AG09319 (cell line): ENCODE measurements around the gene DERL3.

Experiments used
- DNase-seq: peaks from one replicate; pipeline ENCODE4 v3.0.0-alpha.2; 2010; ENCODE audit warnings: low read depth; ENCODE audit errors: extremely low read depth
- CTCF ChIP-seq: IDR thresholded peaks from 2 replicates; pipeline ENCODE4 v1.5.1; 2011; ENCODE audit warnings: low read depth, mild to moderate bottlenecking, inconsistent platforms, low read length, moderate library complexity

DERL3 gene

DNA sequence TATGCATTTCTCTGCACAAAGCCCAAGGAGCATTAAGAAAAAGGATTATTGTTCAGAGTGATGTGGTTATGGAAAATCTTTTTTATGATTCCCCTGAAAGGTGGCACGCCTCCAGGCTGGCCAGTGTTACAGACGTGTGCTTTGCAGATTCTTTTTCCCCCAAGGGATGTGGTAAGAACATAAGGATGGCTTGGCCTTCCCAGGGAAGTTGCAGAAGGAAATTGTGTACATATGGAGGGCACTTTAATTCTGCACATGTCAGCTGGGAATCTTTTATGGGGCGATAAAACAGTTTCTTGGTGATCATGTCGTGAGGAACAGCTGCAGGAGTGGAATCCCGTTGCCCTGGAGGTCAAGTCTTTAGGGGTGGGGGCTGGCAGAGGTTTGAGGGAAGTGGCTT is 42.3 kb downstream of the DERL3 start:
- no peak for DNase-seq
- TF ChIP-seq CTCF = no peak

DNA sequence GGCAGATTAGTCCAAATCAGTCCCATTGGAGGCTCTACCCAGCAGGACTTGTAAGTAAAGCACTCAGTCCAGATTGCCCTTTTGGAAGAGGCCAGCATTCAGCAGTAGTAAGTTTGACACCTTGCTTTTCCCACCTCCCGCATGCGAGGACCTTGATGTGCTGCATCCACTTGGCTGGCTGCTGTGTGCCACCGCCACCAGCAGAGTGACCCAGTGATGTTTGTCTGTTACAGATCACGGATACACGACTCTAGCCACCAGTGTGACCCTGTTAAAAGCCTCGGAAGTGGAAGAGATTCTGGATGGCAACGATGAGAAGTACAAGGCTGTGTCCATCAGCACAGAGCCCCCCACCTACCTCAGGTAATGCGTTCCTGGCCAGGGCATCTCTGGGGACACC is 45.5 kb downstream of the DERL3 start:
- no peak for DNase-seq
- TF ChIP-seq CTCF = no peak

- DNase-seq = no peak
- TF ChIP-seq CTCF = no peak
These were observed 46.8 kb downstream of the DERL3 start for GRCh38 chr22:23791738-23792645.

- TF ChIP-seq CTCF = no peak
- peak; percentile 89 for DNase-seq
These were observed 47.7 kb downstream of the DERL3 start for GRCh38 chr22:23790819-23791737.

- DNase-seq = no peak
These were observed 49.2 kb downstream of the DERL3 start for GRCh38 chr22:23789638-23790037.

GRCh38 chr22:23789121-23789520 is 49.7 kb downstream of the DERL3 start:
- no peak for DNase-seq
- no peak for TF ChIP-seq CTCF

More at GRCh38 chr22:23789638-23790037, 49.2 kb downstream of the DERL3 start:
- TF ChIP-seq CTCF = no peak; the same call in none of the 2 replicates
